Activated T-helper 2 cell treated with anti-CD3 and anti-CD28 coated beads, Interferon-gamma antibody, Interleukin-2, Interleukin-4, amounts not matched to agents 10 μg/mL and 5 μg/mL and 100 μg/mL, durations not matched to agents 14 hours and 24 hours and 36 hours (primary cell): ENCODE data around the gene OR5H6. TPM values are rescaled to one million over a fixed set of nuclear protein-coding genes. Genes with fewer than 3 reads are reported as not detected.
"Not testable (repeated sequence)": the region's sequence is repeated elsewhere in the genome, so short reads cannot be mapped to it uniquely, and the experiment has no call there.

ENCODE experiments used
- DNase-seq: peaks from one replicate; pipeline ENCODE4 v3.0.0; 2021; ENCODE audit warnings: low spot score
- H3K27ac Mint-ChIP-seq: one replicate; pipeline ENCODE4 v1.8.0; 2021; ENCODE audit warnings: mixed read lengths
- H3K27me3 Mint-ChIP-seq: one replicate; pipeline ENCODE4 v1.8.0; 2021; ENCODE audit warnings: low read depth, mixed read lengths
- H3K36me3 Mint-ChIP-seq: one replicate; pipeline ENCODE4 v1.8.0; 2021; ENCODE audit warnings: low read depth, mixed read lengths
- H3K4me1 Mint-ChIP-seq: one replicate; pipeline ENCODE4 v1.8.0; 2021; ENCODE audit warnings: low read depth, mixed read lengths
- H3K4me3 Mint-ChIP-seq: one replicate; pipeline ENCODE4 v1.8.0; 2021; ENCODE audit warnings: low read depth, mild to moderate bottlenecking, moderate library complexity, mixed read lengths
- H3K9me3 Mint-ChIP-seq: one replicate; pipeline ENCODE4 v1.8.0; 2021; ENCODE audit warnings: mixed read lengths
- intact Hi-C: fragments of 100-400 bp; cut with micrococcal nuclease; formaldehyde crosslinking; loops from one replicate; pipeline ENCODE4 v1.15.1; 2023
- total RNA-seq: library from RNA; stranded (reverse); gene quantifications from 2 replicates; pipeline ENCODE4 v1.2.3, GENCODE V29; 2022

The OR5H6 gene
- total RNA-seq: not detected in 2 replicates

- no peak within 1 kb of the TSS for H3K4me3 Mint-ChIP-seq
- intact Hi-C loops: no loop called here
- H3K9me3 Mint-ChIP-seq: peaks cover under 1% of the 10 kb centered on the region
- peaks cover 10% of the 10 kb centered on the region for H3K27me3 Mint-ChIP-seq
- H3K27ac Mint-ChIP-seq: no peak within 1 kb of the TSS
- H3K4me1 Mint-ChIP-seq: no peaks in the 10 kb centered on the region
- no peak for DNase-seq
- H3K36me3 Mint-ChIP-seq: no peaks in the 10 kb centered on the region
These were observed at the start of gene OR5H6 for GRCh38 chr3:98263944-98264343. Gene OR5H6 (plus strand): TSS chr3:98264244. CDS start chr3:98264333, 89 bp downstream.

- H3K27ac Mint-ChIP-seq: no peak overlapping the region
- H3K4me1 Mint-ChIP-seq: no peaks in the 10 kb centered on the region
- H3K4me3 Mint-ChIP-seq: no peak overlapping the region
- intact Hi-C loops: no loop called here
- no peaks in the 10 kb centered on the region for H3K36me3 Mint-ChIP-seq
- no peaks in the 10 kb centered on the region for H3K27me3 Mint-ChIP-seq
- no peak for DNase-seq
- H3K9me3 Mint-ChIP-seq: no peaks in the 10 kb centered on the region
These were observed 49.0 kb upstream of the OR5H6 start for GRCh38 chr3:98215051-98215450.

GRCh38 chr3:98223907-98224672 lies 40.0 kb upstream of the OR5H6 start:
- no peak for DNase-seq
- intact Hi-C loops: no loop called here
- Mint-ChIP-seq H3K27me3 (no peaks in the 10 kb centered on the region), H3K36me3 (no peaks in the 10 kb centered on the region), H3K9me3 (no peaks in the 10 kb centered on the region), H3K4me3 (no peak overlapping the region), H3K27ac (no peak overlapping the region), H3K4me1 (no peaks in the 10 kb centered on the region)

GRCh38 chr3:98232489-98232888 lies 31.6 kb upstream of the OR5H6 start:
- Mint-ChIP-seq H3K4me3 (no peak overlapping the region), H3K27ac (no peak overlapping the region), H3K9me3 (no peaks in the 10 kb centered on the region), H3K36me3 (no peaks in the 10 kb centered on the region), H3K4me1 (no peaks in the 10 kb centered on the region), H3K27me3 (peaks cover 4% of the 10 kb centered on the region)
- intact Hi-C loops: no loop called here
- no peak for DNase-seq

- Mint-ChIP-seq H3K27me3 (peaks cover 4% of the 10 kb centered on the region), H3K4me3 (no peak overlapping the region), H3K27ac (no peak overlapping the region), H3K9me3 (no peaks in the 10 kb centered on the region), H3K36me3 (no peaks in the 10 kb centered on the region), H3K4me1 (no peaks in the 10 kb centered on the region)
- no peak for DNase-seq
- intact Hi-C loops: no loop called here
These were observed 30.6 kb upstream of the OR5H6 start for GRCh38 chr3:98233468-98233867.

GRCh38 chr3:98240131-98240530 lies 23.9 kb upstream of the OR5H6 start:
- no peak overlapping the region for H3K4me3 Mint-ChIP-seq
- no peaks in the 10 kb centered on the region for H3K4me1 Mint-ChIP-seq
- DNase-seq: no peak
- no peaks in the 10 kb centered on the region for H3K36me3 Mint-ChIP-seq
- no peaks in the 10 kb centered on the region for H3K27me3 Mint-ChIP-seq
- H3K9me3 Mint-ChIP-seq: no peaks in the 10 kb centered on the region
- H3K27ac Mint-ChIP-seq: no peak overlapping the region
- intact Hi-C loops: no loop called here

- DNase-seq: no peak
- H3K4me3 Mint-ChIP-seq: no peak overlapping the region
- no peaks in the 10 kb centered on the region for H3K36me3 Mint-ChIP-seq
- no peaks in the 10 kb centered on the region for H3K9me3 Mint-ChIP-seq
- intact Hi-C loops: no loop called here
- H3K27me3 Mint-ChIP-seq: no peaks in the 10 kb centered on the region
- H3K27ac Mint-ChIP-seq: no peak overlapping the region
- H3K4me1 Mint-ChIP-seq: no peaks in the 10 kb centered on the region
These were observed 21.9 kb upstream of the OR5H6 start for GRCh38 chr3:98242155-98242554.

- Mint-ChIP-seq H3K27me3 (no peaks in the 10 kb centered on the region), H3K4me3 (no peak overlapping the region), H3K27ac (no peak overlapping the region), H3K36me3 (no peaks in the 10 kb centered on the region), H3K9me3 (no peaks in the 10 kb centered on the region), H3K4me1 (no peaks in the 10 kb centered on the region)
- DNase-seq: no peak
- intact Hi-C loops: no loop called here
These were observed 20.2 kb upstream of the OR5H6 start for GRCh38 chr3:98243843-98244242.

GRCh38 chr3:98246142-98246541 lies 17.9 kb upstream of the OR5H6 start:
- H3K9me3 Mint-ChIP-seq: no peaks in the 10 kb centered on the region
- H3K36me3 Mint-ChIP-seq: no peaks in the 10 kb centered on the region
- H3K4me3 Mint-ChIP-seq: no peak overlapping the region
- no peak overlapping the region for H3K27ac Mint-ChIP-seq
- intact Hi-C loops: no loop called here
- H3K4me1 Mint-ChIP-seq: no peaks in the 10 kb centered on the region
- no peaks in the 10 kb centered on the region for H3K27me3 Mint-ChIP-seq
- DNase-seq: no peak

- not testable (repeated sequence) for H3K9me3 Mint-ChIP-seq, H3K27me3 Mint-ChIP-seq
These were observed 8.0 kb upstream of the OR5H6 start for GRCh38 chr3:98256026-98256425.

GRCh38 chr3:98259707-98260106 lies 4.3 kb upstream of the OR5H6 start:
- DNase-seq: no peak
- Mint-ChIP-seq H3K36me3 (no peaks in the 10 kb centered on the region), H3K4me3 (no peak overlapping the region), H3K27ac (no peak overlapping the region), H3K9me3 (no peaks in the 10 kb centered on the region), H3K27me3 (peaks cover 7% of the 10 kb centered on the region), H3K4me1 (no peaks in the 10 kb centered on the region)
- intact Hi-C loops: no loop called here

More at GRCh38 chr3:98256026-98256425, 8.0 kb upstream of the OR5H6 start:
- H3K27ac Mint-ChIP-seq, H3K4me3 Mint-ChIP-seq, H3K36me3 Mint-ChIP-seq, intact Hi-C loops, H3K4me1 Mint-ChIP-seq, DNase-seq: not testable (repeated sequence)

GRCh38 chr3:98262046-98262445 lies 2.0 kb upstream of the OR5H6 start:
- intact Hi-C loops: no loop called here
- H3K27me3 Mint-ChIP-seq: peaks cover 7% of the 10 kb centered on the region
- DNase-seq: no peak
- H3K4me1 Mint-ChIP-seq: no peaks in the 10 kb centered on the region
- H3K9me3 Mint-ChIP-seq: no peaks in the 10 kb centered on the region
- H3K4me3 Mint-ChIP-seq: no peak overlapping the region
- no peaks in the 10 kb centered on the region for H3K36me3 Mint-ChIP-seq
- H3K27ac Mint-ChIP-seq: no peak overlapping the region

- DNase-seq: no peak
- Mint-ChIP-seq H3K4me3 (no peak overlapping the region), H3K27me3 (peaks cover 6% of the 10 kb centered on the region), H3K36me3 (no peaks in the 10 kb centered on the region), H3K27ac (no peak overlapping the region), H3K9me3 (peaks cover 19% of the 10 kb centered on the region), H3K4me1 (no peaks in the 10 kb centered on the region)
- intact Hi-C loops: no loop called here
These were observed 5.8 kb downstream of the OR5H6 start for GRCh38 chr3:98269846-98270245.

GRCh38 chr3:98272126-98272525 lies 8.1 kb downstream of the OR5H6 start:
- H3K27ac Mint-ChIP-seq: no peak overlapping the region
- intact Hi-C loops: no loop called here
- H3K9me3 Mint-ChIP-seq: peaks cover 19% of the 10 kb centered on the region
- H3K36me3 Mint-ChIP-seq: no peaks in the 10 kb centered on the region
- DNase-seq: no peak
- H3K27me3 Mint-ChIP-seq: peaks cover 6% of the 10 kb centered on the region
- no peaks in the 10 kb centered on the region for H3K4me1 Mint-ChIP-seq
- no peak overlapping the region for H3K4me3 Mint-ChIP-seq
